Activated T-cell treated with anti-CD3 and anti-CD28 coated beads, Interleukin-2, amount 50 U/mL, for 4 hours (primary cell): ENCODE measurements around the gene P2RX6. TPM values are rescaled to one million over a fixed set of nuclear protein-coding genes. Genes with fewer than 3 reads are reported as not detected.
"Not testable (repeated sequence)": the region's sequence is repeated elsewhere in the genome, so short reads cannot be mapped to it uniquely, and the experiment has no call there.

Experiments used
- ATAC-seq, 2 donors: fragments of 200-7000 bp; cut with Tn5 transposase; one replicate each; pipeline ENCODE4 v1.10.0; 2021
- DNase-seq: peaks from one replicate; pipeline ENCODE4 v3.0.0-alpha.2; 2020
- H3K27me3 Mint-ChIP-seq: one replicate; pipeline ENCODE4 v1.8.0; 2021; ENCODE audit warnings: low read depth, mixed read lengths
- H3K36me3 Mint-ChIP-seq: one replicate; pipeline ENCODE4 v1.8.0; 2022; ENCODE audit warnings: mixed read lengths; ENCODE audit not compliant: insufficient read depth
- H3K4me1 Mint-ChIP-seq: one replicate; pipeline ENCODE4 v1.8.0; 2021; ENCODE audit warnings: low read depth, mixed read lengths
- H3K4me3 Mint-ChIP-seq: one replicate; pipeline ENCODE4 v1.8.0; 2021; ENCODE audit warnings: mild to moderate bottlenecking, moderate library complexity, mixed read lengths
- H3K9me3 Mint-ChIP-seq: one replicate; pipeline ENCODE4 v1.8.0; 2021; ENCODE audit warnings: mixed read lengths
- total RNA-seq, 3 donors: library from RNA; stranded (reverse); gene quantifications; one replicate each; pipeline ENCODE4 v1.2.1, GENCODE V29; 2021

Gene P2RX6
- total RNA-seq, 3 donors from 2014 or later = 0.13 TPM; not detected in 2

DNA sequence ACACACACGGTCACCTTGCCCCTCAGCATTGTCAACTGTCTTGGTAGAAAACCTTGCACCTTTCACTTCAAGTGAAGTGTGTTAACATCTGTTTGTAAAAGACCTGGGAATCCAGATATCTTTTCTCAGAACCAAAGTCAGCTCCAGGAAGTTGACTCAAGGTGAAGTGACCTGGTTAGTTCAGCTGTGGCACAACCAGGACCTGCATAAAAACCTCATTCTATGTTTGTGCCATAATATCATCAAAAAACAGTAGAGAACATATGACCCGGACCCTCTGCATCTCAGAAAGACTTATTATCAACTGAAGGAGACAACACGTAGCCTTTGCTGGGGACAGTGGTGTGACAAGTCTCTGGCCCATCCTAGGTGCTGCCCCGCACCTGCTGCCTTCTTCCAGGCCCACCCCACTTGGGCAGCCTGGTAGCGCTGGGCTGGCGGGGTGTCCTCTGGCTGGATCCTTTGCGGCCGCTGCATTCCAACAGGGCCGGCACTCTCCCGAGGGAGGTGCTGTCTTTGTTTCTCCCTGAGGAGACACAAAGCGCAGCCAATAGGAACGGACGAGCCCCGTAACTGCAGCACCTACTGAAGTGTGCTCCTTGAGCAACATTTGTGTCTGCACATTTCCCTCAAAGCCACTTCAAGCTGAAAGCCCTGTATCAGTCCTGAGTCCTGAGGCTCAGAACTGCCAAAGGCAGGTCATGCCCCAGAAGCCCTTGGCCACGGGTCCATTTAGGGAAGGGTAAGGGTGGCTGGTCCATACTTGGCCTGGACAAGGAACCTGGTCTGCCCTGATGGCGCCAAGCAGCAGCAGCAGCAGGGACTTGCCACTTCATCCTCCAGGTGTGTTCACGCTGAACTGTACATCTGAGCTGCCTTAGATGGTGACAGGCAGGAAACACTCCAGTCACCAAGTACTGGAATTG lies 56.0 kb downstream of the P2RX6 start:
- Mint-ChIP-seq H3K9me3 (no peaks in the 10 kb centered on the region), H3K4me3 (no peak overlapping the region), H3K27me3 (no peaks in the 10 kb centered on the region), H3K36me3 (no peaks in the 10 kb centered on the region), H3K4me1 (no peaks in the 10 kb centered on the region)
- ATAC-seq = no peak
- DNase-seq = no peak

GRCh38 chr22:21071796-21072195 lies 56.8 kb downstream of the P2RX6 start:
- not testable (repeated sequence) for H3K36me3 Mint-ChIP-seq, ATAC-seq, H3K9me3 Mint-ChIP-seq, DNase-seq, H3K4me1 Mint-ChIP-seq, H3K4me3 Mint-ChIP-seq, H3K27me3 Mint-ChIP-seq

DNA sequence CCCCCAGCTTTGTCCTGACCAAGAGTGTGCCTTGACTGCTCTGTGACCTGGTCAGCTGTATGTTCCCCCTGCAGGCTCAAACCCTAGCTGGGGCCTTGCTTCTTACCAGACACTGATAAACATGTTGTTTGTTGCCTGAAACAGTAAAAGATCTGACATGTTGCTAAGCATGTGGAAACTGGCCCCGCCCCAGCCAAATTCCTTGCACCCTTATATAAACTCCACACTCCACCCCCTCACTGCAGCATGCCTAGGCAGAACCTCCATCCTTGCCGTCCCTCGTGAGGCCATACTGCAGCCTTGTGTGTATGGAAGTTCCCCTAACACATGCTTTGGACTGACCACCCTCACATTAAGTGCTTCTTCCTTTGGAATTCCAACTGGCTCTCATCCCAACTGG lies 58.1 kb downstream of the P2RX6 start:
- no peak for ATAC-seq
- H3K9me3 Mint-ChIP-seq = no peaks in the 10 kb centered on the region
- no peak for DNase-seq
- no peaks in the 10 kb centered on the region for H3K27me3 Mint-ChIP-seq
- no peaks in the 10 kb centered on the region for H3K4me1 Mint-ChIP-seq
- H3K4me3 Mint-ChIP-seq = no peak overlapping the region
- no peaks in the 10 kb centered on the region for H3K36me3 Mint-ChIP-seq

- H3K36me3 Mint-ChIP-seq = no peaks in the 10 kb centered on the region
- no peaks in the 10 kb centered on the region for H3K27me3 Mint-ChIP-seq
- H3K9me3 Mint-ChIP-seq = no peaks in the 10 kb centered on the region
- no peak for ATAC-seq
- no peak overlapping the region for H3K4me3 Mint-ChIP-seq
- H3K4me1 Mint-ChIP-seq = no peaks in the 10 kb centered on the region
- no peak for DNase-seq
These were observed 58.5 kb downstream of the P2RX6 start for GRCh38 chr22:21073482-21073881.

DNA sequence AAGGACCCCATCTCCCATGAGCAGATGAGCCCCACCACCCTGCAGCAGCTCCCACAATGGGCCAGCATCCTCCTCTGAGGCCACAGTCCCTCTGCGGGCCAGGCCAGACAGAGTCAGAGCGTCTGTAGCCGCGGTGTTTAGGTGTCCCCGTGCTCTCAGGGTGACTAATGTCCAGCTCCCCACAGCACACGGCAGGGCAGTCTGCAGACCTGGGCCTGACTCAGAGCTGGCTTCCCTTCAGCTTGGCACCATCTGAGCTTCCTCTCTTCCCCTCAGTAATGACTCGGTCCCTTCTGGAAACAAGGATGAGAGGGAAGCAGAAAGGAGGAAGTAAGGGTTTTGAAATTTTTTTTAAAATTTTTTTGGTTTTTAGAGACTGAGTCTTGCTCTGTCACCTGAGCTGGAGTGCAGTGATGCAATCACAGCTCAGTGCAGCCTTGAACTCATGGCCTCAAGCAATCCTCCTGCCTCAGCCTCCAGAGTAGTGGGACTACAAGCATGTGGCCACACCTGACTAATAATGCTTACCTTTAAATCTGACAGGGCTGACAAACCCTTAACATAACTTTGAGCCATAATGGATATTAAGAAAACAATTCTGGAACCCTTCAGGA lies 59.2 kb downstream of the P2RX6 start:
- Mint-ChIP-seq H3K4me3 (no peak overlapping the region), H3K9me3 (no peaks in the 10 kb centered on the region), H3K36me3 (no peaks in the 10 kb centered on the region), H3K4me1 (no peaks in the 10 kb centered on the region), H3K27me3 (peaks cover 3% of the 10 kb centered on the region)
- ATAC-seq = no peak
- no peak for DNase-seq

DNA sequence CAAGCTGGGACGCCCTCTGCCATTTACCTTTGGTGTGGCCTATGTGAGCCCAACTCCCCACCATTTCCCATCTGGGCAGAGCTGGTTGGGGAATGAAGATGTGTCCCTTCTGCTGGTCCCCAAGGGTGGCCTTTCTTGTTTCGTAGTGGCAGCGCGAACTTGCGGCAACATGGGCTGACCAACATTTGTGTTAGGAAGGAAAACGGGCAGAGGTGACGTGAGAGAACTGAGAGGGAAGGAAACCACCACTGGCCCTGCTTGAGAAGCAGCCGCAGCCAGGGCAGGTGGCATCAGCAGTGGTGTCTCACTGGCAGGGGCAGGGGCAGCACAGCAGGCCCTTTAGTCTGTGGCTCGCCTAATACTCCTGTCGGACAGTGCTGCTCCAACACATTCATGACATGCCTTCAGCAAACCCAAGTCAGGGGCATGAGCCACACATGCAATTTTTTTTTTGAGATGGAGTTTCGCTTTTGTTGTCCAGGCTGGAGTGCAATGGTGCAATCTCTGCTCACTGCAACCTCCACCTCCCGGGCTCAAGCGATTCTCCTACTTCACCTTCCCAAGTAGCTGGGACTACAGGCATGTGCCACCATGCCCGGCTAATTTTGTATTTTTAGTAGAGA lies 60.7 kb downstream of the P2RX6 start:
- Mint-ChIP-seq H3K9me3 (no peaks in the 10 kb centered on the region), H3K4me3 (no peak overlapping the region), H3K27me3 (peaks cover 3% of the 10 kb centered on the region), H3K36me3 (no peaks in the 10 kb centered on the region), H3K4me1 (no peaks in the 10 kb centered on the region)
- ATAC-seq (no peak), DNase-seq (no peak)

DNA sequence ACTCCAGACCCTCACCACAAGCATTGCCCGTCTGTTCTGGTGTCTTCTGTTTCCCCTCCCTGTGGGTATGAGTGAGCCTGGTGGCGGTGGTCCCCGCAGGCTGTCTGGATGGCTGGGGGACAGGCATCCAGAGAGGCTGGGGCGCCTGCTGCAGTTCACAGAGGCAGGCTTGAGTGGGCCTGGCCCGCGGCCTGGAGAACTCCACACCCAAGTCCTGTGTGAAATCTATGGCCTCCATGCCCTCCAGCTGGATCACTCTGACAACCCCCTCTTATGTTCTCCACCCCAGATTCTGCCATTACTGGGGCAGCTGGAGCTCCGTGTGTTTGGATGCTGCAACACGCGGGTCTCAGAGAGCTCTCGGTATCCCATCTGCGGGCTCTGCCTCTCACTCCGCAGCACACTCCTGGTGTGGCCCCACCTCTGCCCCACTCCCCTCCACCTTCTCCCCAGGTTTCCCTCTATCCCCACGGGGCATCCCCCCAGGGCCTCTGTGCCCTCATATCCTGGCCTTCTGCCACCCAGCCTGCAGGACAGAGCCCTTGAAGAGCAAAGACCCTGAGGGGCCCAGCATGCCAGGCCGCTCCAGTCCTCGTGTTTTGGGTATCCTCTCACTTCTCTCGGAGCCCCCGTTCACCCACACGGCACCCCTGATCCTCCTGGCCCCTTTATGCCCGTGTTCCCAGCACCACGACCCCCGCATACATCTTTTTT lies 62.1 kb downstream of the P2RX6 start:
- peaks cover 3% of the 10 kb centered on the region for H3K27me3 Mint-ChIP-seq
- H3K9me3 Mint-ChIP-seq = no peaks in the 10 kb centered on the region
- H3K4me1 Mint-ChIP-seq = no peaks in the 10 kb centered on the region
- H3K4me3 Mint-ChIP-seq = no peak overlapping the region
- ATAC-seq (no peak), DNase-seq (no peak)
- H3K36me3 Mint-ChIP-seq = no peaks in the 10 kb centered on the region

Other genes starting within 250 kb of the P2RX6 start
- gene SERPIND1, start 241.1 kb upstream of the P2RX6 start, total RNA-seq = under 1 TPM in 1 of 3 donors, not detected in 2; 0.15 TPM
- 10 to 100 TPM; 64.1 to 66.6 (median 66.5) TPM for gene PI4KA, start 156.4 kb upstream of the P2RX6 start, total RNA-seq
- gene SNAP29, start 156.2 kb upstream of the P2RX6 start, total RNA-seq = 10 to 100 TPM; 19.0 to 22.6 (median 22.2) TPM
- 10 to 100 TPM; 82.9 to 90.5 (median 89.2) TPM for gene CRKL, start 97.8 kb upstream of the P2RX6 start, total RNA-seq
- gene AIFM3, start 47.9 kb upstream of the P2RX6 start, total RNA-seq = under 1 TPM; 0.30 to 0.78 (median 0.47) TPM
- 10 to 100 TPM; 82.4 to 96.6 (median 84.7) TPM for gene LZTR1, start 32.9 kb upstream of the P2RX6 start, total RNA-seq
- 10 to 100 TPM; 53.6 to 55.0 (median 53.6) TPM for gene THAP7, start 13.0 kb upstream of the P2RX6 start, total RNA-seq
- gene SLC7A4, start 17.4 kb downstream of the P2RX6 start, total RNA-seq = under 1 TPM in 2 of 3 donors, not detected in 1; 0.10 to 0.13 TPM
- gene LRRC74B, start 30.8 kb downstream of the P2RX6 start, total RNA-seq = not detected